Endothelial cell of umbilical vein (primary cell): Measurements from ENCODE around the gene ALDOC.

ENCODE experiments used
- POLR2A ChIP-seq: IDR thresholded peaks from 2 replicates; pipeline ENCODE4 v1.6.1; 2012; ENCODE audit warnings: low read depth, mild to moderate bottlenecking, control low read depth, low read length
- POLR2AphosphoS5 ChIP-seq: IDR thresholded peaks from 2 replicates; pipeline ENCODE4 v1.6.1; 2012; ENCODE audit warnings: low read depth, mild to moderate bottlenecking, control low read depth, low read length, moderate library complexity; ENCODE audit not compliant: insufficient read depth
- TF ChIP-seq, protein P1 (sequence below), 2 donors: IDR thresholded peaks; 1 replicate in 1 of 2; 2 replicates in 1 of 2; pipeline ENCODE4 v1.5.1; 2011; ENCODE audit warnings: low read length in 2 of 2, mild to moderate bottlenecking in 2 of 2, moderate library complexity in 2 of 2, control low read depth in 1 of 2, inconsistent platforms in 1 of 2, low read depth in 1 of 2; ENCODE audit not compliant: insufficient read depth in 1 of 2; ENCODE audit errors: extremely low read depth in 1 of 2
- TF ChIP-seq, protein P2 (sequence below): IDR thresholded peaks from 2 replicates; pipeline ENCODE4 v1.6.1; 2011; ENCODE audit not compliant: insufficient read depth, insufficient read length

DNA sequence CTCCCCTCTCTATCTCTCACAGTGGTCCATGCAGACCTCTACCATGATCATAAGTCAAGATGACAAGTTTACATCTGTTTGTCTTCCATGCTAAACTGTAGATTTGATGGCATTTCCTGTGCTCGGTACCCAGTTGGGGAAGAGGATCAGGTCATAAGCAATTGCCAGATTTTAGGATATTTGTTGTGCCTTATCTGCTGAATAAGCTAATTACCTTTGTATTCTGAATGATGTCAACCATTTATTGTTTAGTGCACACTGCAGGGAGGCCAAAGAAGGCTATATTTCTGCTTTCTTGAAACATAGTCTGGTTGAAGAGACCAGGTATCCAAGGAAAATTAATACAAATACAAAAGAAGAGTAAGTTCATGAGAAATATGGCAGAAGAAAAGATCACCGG is 5.8 kb upstream of the ALDOC start:
- TF ChIP-seq, protein P1, sequence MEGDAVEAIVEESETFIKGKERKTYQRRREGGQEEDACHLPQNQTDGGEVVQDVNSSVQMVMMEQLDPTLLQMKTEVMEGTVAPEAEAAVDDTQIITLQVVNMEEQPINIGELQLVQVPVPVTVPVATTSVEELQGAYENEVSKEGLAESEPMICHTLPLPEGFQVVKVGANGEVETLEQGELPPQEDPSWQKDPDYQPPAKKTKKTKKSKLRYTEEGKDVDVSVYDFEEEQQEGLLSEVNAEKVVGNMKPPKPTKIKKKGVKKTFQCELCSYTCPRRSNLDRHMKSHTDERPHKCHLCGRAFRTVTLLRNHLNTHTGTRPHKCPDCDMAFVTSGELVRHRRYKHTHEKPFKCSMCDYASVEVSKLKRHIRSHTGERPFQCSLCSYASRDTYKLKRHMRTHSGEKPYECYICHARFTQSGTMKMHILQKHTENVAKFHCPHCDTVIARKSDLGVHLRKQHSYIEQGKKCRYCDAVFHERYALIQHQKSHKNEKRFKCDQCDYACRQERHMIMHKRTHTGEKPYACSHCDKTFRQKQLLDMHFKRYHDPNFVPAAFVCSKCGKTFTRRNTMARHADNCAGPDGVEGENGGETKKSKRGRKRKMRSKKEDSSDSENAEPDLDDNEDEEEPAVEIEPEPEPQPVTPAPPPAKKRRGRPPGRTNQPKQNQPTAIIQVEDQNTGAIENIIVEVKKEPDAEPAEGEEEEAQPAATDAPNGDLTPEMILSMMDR (IDR thresholded peaks at IDR 0.05; ENCODE audit: extremely low read depth in 1 of 2, insufficient read depth in 1 of 2, low read depth in 1 of 2, low read length in 2 of 2): no peak
- TF ChIP-seq POLR2AphosphoS5 (no peak), POLR2A (no peak)
- TF ChIP-seq, protein P2, sequence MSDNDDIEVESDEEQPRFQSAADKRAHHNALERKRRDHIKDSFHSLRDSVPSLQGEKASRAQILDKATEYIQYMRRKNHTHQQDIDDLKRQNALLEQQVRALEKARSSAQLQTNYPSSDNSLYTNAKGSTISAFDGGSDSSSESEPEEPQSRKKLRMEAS: no peak
